Calu3 (cell line): ENCODE results near the gene NOP16. TPM values are rescaled to one million over a fixed set of nuclear protein-coding genes. Genes with fewer than 3 reads are reported as not detected.

Source experiments
- BruUV-seq: library from RNA; stranded (reverse); fragments of 400-500 nt; replicated peaks from 2 replicates; lab custom pipeline; 2021; lab: Mats Ljungman, UMichigan
- CTCF ChIA-PET: fragments of 300-600 bp; sonication (Branson Sonifier 250); formaldehyde crosslinking; loops from one replicate; lab custom pipeline; 2022; ENCODE audit warnings: antibody characterized with exemption; lab: Charles Lee
- DNase-seq: peaks from one replicate; pipeline ENCODE4 v3.0.0; 2022
- H3K27ac Mint-ChIP-seq: one replicate; pipeline ENCODE4 v1.8.0; 2022; ENCODE audit warnings: mixed read lengths; ENCODE audit not compliant: unreplicated experiment
- H3K27me3 Mint-ChIP-seq: one replicate; pipeline ENCODE4 v1.8.0; 2022; ENCODE audit warnings: mixed read lengths; ENCODE audit not compliant: unreplicated experiment
- H3K36me3 Mint-ChIP-seq: one replicate; pipeline ENCODE4 v1.8.0; 2022; ENCODE audit warnings: mild to moderate bottlenecking, moderate library complexity, mixed read lengths; ENCODE audit not compliant: insufficient read depth, unreplicated experiment
- H3K4me1 Mint-ChIP-seq: one replicate; pipeline ENCODE4 v1.8.0; 2022; ENCODE audit warnings: mild to moderate bottlenecking, low read depth, mixed read lengths; ENCODE audit not compliant: unreplicated experiment
- H3K4me3 Mint-ChIP-seq: one replicate; pipeline ENCODE4 v1.8.0; 2022; ENCODE audit warnings: mild to moderate bottlenecking, low read depth, moderate library complexity, mixed read lengths; ENCODE audit not compliant: unreplicated experiment
- H3K9me3 Mint-ChIP-seq: one replicate; pipeline ENCODE4 v1.8.0; 2022; ENCODE audit warnings: low read depth, mixed read lengths; ENCODE audit not compliant: unreplicated experiment
- CTCF ChIP-seq: fragments of 200-600 bp; IDR thresholded peaks from one replicate; pipeline ENCODE4 v1.8.0; 2022; ENCODE audit warnings: antibody characterized with exemption; ENCODE audit not compliant: unreplicated experiment
- intact Hi-C: fragments of 100-400 bp; cut with micrococcal nuclease; formaldehyde crosslinking; loops from one replicate; pipeline ENCODE4 v1.10.0; 2022; ENCODE audit not compliant: unreplicated experiment
- total RNA-seq: library from RNA; stranded (reverse); gene quantifications from 2 replicates; pipeline ENCODE4 v1.2.3, GENCODE V29; 2022

Gene NOP16
- total RNA-seq, 1 experiment from 2014 or later: 84.5 TPM

- H3K4me3 Mint-ChIP-seq: peak overlapping the region; percentile 79
- DNase-seq: no peak
- H3K4me1 Mint-ChIP-seq: peaks cover 44% of the 10 kb centered on the region
- H3K9me3 Mint-ChIP-seq: peaks cover 4% of the 10 kb centered on the region
- H3K27ac Mint-ChIP-seq: peak overlapping the region; percentile 78
- no peak for TF ChIP-seq CTCF
- BruUV-seq: no TSS peak
- peaks cover 26% of the 10 kb centered on the region for H3K36me3 Mint-ChIP-seq
- intact Hi-C loops: loop anchor here (2.0 to 10.0 kb wide), 3 partner anchors 32 to 198 kb away; partner anchors contain the start of genes FAF2, GPRIN1 and RNF44
- CTCF ChIA-PET: interaction anchor here (0.7 to 3.6 kb wide), 4 partner anchors 12 to 70 kb away, joined by 3 to 31 read pairs (median 3); partner anchors contain the start of gene FAF2
- H3K27me3 Mint-ChIP-seq: no peaks in the 10 kb centered on the region
Measured at GRCh38 chr5:176416965-176417364, 28.6 kb upstream of the NOP16 start.

GRCh38 chr5:176415952-176416924 lies 27.8 kb upstream of the NOP16 start, which contains the start of gene CLTB:
Gene CLTB (minus strand): TSS chr5:176416539. CDS start chr5:176416363, 176 bp downstream.
- CTCF ChIA-PET: interaction anchor here (0.6 to 3.6 kb wide), 6 partner anchors 12 to 87 kb away, joined by 3 to 31 read pairs (median 3); partner anchors contain the start of gene FAF2
- H3K36me3 Mint-ChIP-seq: peaks cover 30% of the 10 kb centered on the region
- peak; percentile 94 for DNase-seq
- H3K9me3 Mint-ChIP-seq: peaks cover 4% of the 10 kb centered on the region
- H3K27ac Mint-ChIP-seq: peak within 1 kb of the TSS; percentile 78
- intact Hi-C loops: loop anchor here (2.0 to 10.0 kb wide), 3 partner anchors 33 to 199 kb away; partner anchors contain the start of genes FAF2, GPRIN1 and RNF44
- BruUV-seq: no TSS peak
- H3K4me1 Mint-ChIP-seq: peaks cover 51% of the 10 kb centered on the region
- peak; percentile 73 for TF ChIP-seq CTCF
- H3K4me3 Mint-ChIP-seq: peak within 1 kb of the TSS; percentile 79
- no peaks in the 10 kb centered on the region for H3K27me3 Mint-ChIP-seq

- Mint-ChIP-seq H3K9me3 (peaks cover 1% of the 10 kb centered on the region), H3K27ac (peak overlapping the region; percentile 47), H3K4me1 (peaks cover 60% of the 10 kb centered on the region), H3K4me3 (peak overlapping the region; percentile 79), H3K27me3 (no peaks in the 10 kb centered on the region), H3K36me3 (peaks cover 34% of the 10 kb centered on the region)
- BruUV-seq: no TSS peak
- CTCF ChIA-PET: interaction anchor here (0.6 to 3.6 kb wide), 3 partner anchors 33 to 88 kb away, joined by 3 to 31 read pairs (median 4); partner anchors contain the start of gene FAF2
- no peak for DNase-seq
- no peak for TF ChIP-seq CTCF
- intact Hi-C loops: loop anchor here (5.0 to 10.0 kb wide), 2 partner anchors 122 to 199 kb away; partner anchors contain the start of genes GPRIN1 and RNF44
Measured at GRCh38 chr5:176415240-176415951, 27.0 kb upstream of the NOP16 start.

- CTCF ChIA-PET: interaction anchor here (0.5 kb wide), 1 partner anchor 14 kb away, joined by 3 read pairs; no protein-coding TSS in a partner anchor
- H3K36me3 Mint-ChIP-seq: peaks cover 38% of the 10 kb centered on the region
- H3K27ac Mint-ChIP-seq: no peak overlapping the region
- TSS peak; percentile 68 for BruUV-seq
- peak overlapping the region; percentile 79 for H3K4me3 Mint-ChIP-seq
- no peak for TF ChIP-seq CTCF
- DNase-seq: no peak
- H3K27me3 Mint-ChIP-seq: no peaks in the 10 kb centered on the region
- no peaks in the 10 kb centered on the region for H3K9me3 Mint-ChIP-seq
- intact Hi-C loops: loop anchor here (5.0 to 10.0 kb wide), 2 partner anchors 123 to 200 kb away; partner anchors contain the start of genes GPRIN1 and RNF44
- H3K4me1 Mint-ChIP-seq: peaks cover 63% of the 10 kb centered on the region
Measured at GRCh38 chr5:176414704-176415103, 26.3 kb upstream of the NOP16 start.
